AG04450 (cell line): ENCODE measurements around the gene AGMO. TPM values are rescaled to one million over a fixed set of nuclear protein-coding genes. Genes with fewer than 3 reads are reported as not detected.

Experiments
- CTCF ChIA-PET: fragments of 300-600, 350-600 bp; formaldehyde crosslinking; extraction: SDS; loops from one replicate; lab custom pipeline; 2022; ENCODE audit warnings: antibody characterized with exemption, inconsistent platforms; lab: Charles Lee
- POLR2A ChIA-PET: fragments of 350-600 bp; formaldehyde crosslinking; extraction: SDS; loops from one replicate; lab custom pipeline; 2021; ENCODE audit warnings: antibody characterized with exemption, inconsistent platforms; lab: Yijun Ruan, JAX
- DNase-seq: peaks from one replicate; pipeline ENCODE4 v3.0.0-alpha.2; 2011; ENCODE audit warnings: low read depth, low spot score
- H3K27ac ChIP-seq: one replicate; pipeline ENCODE4 v1.5.1; 2012; ENCODE audit warnings: low read depth, low read length, control low read depth
- H3K27me3 ChIP-seq: one replicate; pipeline ENCODE4 v1.6.0; 2012; ENCODE audit warnings: low read length; ENCODE audit not compliant: control insufficient read depth, insufficient read depth
- H3K4me3 ChIP-seq: 2 replicates; pipeline ENCODE4 v1.5.1; 2011; ENCODE audit warnings: mild to moderate bottlenecking, low read depth, low read length, control low read depth
- H3K9me3 ChIP-seq: 2 replicates; pipeline ENCODE4 v1.5.1; 2012; ENCODE audit warnings: low read length; ENCODE audit not compliant: control insufficient read depth, insufficient read depth
- polyA plus RNA-seq: library from polyadenylated mRNA; depleted of rRNA; stranded (reverse); fragments of >200 nt; gene quantifications from 2 replicates; pipeline ENCODE4 v1.2.3, GENCODE V29; 2011
- TF ChIP-seq, protein P1 (sequence below): IDR thresholded peaks from 2 replicates; pipeline ENCODE4 v1.5.1; 2011; ENCODE audit warnings: low read depth, low read length, control low read depth, inconsistent platforms

Gene AGMO
- polyA plus RNA-seq, 1 experiment, result 0.10 TPM

DNA sequence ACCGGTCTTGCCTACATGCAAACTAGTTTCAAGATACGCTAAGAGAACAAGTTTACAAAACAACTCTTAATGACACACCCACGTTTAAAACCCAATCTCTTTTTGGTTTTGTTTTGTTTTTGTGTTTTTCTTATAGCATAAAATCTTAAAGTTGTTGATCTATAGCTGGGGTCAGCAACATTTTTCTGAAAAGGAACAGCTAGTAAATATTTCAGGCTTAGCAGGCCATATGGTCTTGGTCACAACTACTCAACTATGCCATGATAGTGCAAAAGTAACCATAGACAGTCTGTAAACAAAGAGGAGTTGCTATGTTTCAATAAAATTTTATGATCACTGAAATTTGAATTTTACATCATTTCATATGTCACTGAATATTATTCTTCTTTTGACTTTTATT is 327.4 kb downstream of the AGMO start:
- ChIA-PET CTCF (interaction anchor here (0.6 kb wide), 1 partner anchor 25 kb away, joined by 4 read pairs; no protein-coding TSS in a partner anchor), POLR2A (no interaction called here)
- DNase-seq, result no peak
- TF ChIP-seq, protein P1, sequence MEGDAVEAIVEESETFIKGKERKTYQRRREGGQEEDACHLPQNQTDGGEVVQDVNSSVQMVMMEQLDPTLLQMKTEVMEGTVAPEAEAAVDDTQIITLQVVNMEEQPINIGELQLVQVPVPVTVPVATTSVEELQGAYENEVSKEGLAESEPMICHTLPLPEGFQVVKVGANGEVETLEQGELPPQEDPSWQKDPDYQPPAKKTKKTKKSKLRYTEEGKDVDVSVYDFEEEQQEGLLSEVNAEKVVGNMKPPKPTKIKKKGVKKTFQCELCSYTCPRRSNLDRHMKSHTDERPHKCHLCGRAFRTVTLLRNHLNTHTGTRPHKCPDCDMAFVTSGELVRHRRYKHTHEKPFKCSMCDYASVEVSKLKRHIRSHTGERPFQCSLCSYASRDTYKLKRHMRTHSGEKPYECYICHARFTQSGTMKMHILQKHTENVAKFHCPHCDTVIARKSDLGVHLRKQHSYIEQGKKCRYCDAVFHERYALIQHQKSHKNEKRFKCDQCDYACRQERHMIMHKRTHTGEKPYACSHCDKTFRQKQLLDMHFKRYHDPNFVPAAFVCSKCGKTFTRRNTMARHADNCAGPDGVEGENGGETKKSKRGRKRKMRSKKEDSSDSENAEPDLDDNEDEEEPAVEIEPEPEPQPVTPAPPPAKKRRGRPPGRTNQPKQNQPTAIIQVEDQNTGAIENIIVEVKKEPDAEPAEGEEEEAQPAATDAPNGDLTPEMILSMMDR, result no peak
- Histone ChIP-seq H3K9me3 (no peaks in the 10 kb centered on the region), H3K4me3 (no peak overlapping the region), H3K27ac (no peak overlapping the region), H3K27me3 (no peaks in the 10 kb centered on the region)

DNA sequence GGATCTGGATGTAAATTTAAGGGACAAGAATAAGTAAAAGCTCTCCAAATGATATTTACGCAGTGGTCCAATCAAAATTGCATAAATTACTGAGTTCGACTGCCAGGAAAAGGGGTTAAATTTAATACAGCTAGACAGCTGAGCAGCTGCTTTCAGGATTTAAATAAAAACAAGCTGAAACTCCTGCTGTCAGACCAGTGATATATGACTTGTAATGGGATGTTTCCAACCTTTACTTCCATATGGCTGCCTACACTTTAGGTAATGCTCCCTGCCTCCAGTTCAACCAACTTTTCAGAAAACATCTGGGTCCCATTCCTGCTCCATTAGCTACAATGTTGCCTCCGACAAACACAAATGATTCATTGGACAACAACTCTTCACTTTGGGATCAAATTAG is 333.0 kb downstream of the AGMO start:
- DNase-seq, result no peak
- POLR2A ChIA-PET, result no interaction called here
- Histone ChIP-seq H3K27ac (no peak overlapping the region), H3K4me3 (no peak overlapping the region), H3K9me3 (no peaks in the 10 kb centered on the region), H3K27me3 (no peaks in the 10 kb centered on the region)
- TF ChIP-seq, protein P1, result no peak
- CTCF ChIA-PET, result no interaction called here

DNA sequence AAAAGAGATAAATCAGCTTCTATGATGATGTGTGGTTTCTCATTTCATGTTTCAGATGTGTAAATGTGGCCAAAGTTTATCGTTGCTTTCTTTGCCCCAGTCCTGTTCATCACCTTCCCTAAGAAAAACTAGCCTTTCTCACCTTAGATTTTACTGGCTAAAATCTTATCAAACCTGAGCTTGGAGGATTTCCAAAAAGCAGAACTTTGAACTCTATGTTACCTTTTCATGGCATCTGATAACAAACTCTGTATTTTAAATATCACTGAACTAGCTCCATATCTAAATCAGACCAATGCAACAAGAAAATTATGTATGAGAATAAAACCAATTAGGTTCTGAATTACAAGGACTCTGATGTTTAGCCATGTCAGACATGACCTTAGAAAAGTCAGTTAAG is 335.8 kb downstream of the AGMO start:
- Histone ChIP-seq H3K27me3 (no peaks in the 10 kb centered on the region), H3K9me3 (no peaks in the 10 kb centered on the region), H3K4me3 (no peak overlapping the region), H3K27ac (no peak overlapping the region)
- POLR2A ChIA-PET, result no interaction called here
- CTCF ChIA-PET, result no interaction called here
- TF ChIP-seq, protein P1, result no peak
- DNase-seq, result no peak

- no peaks in the 10 kb centered on the region for H3K9me3 ChIP-seq
- ChIA-PET CTCF (interaction anchor here (1.0 kb wide), 1 partner anchor 840 kb away, joined by 3 read pairs; no protein-coding TSS in a partner anchor), POLR2A (no interaction called here)
- no peak overlapping the region for H3K27ac ChIP-seq
- DNase-seq, result no peak
- no peak overlapping the region for H3K4me3 ChIP-seq
- H3K27me3 ChIP-seq, result no peaks in the 10 kb centered on the region
- TF ChIP-seq, protein P1, result no peak
These were observed 342.1 kb downstream of the AGMO start for GRCh38 chr7:15219758-15220157.

GRCh38 chr7:15218261-15218660 is 343.6 kb downstream of the AGMO start:
- CTCF ChIA-PET, result no interaction called here
- Histone ChIP-seq H3K27ac (no peak overlapping the region), H3K4me3 (no peak overlapping the region), H3K27me3 (no peaks in the 10 kb centered on the region), H3K9me3 (no peaks in the 10 kb centered on the region)
- TF ChIP-seq, protein P1, result no peak
- no peak for DNase-seq
- POLR2A ChIA-PET, result no interaction called here
